Measurements from ENCODE around the gene FAR2. TPM values are rescaled to one million over a fixed set of nuclear protein-coding genes. Genes with fewer than 3 reads are reported as not detected.
A peak's percentile ranks its signal among the peaks of the same experiment; 100 is the strongest.

The FAR2 gene
- total and polyA plus RNA-seq, 2 experiments from 2014 or later = 18.7 to 22.6 TPM

DNA sequence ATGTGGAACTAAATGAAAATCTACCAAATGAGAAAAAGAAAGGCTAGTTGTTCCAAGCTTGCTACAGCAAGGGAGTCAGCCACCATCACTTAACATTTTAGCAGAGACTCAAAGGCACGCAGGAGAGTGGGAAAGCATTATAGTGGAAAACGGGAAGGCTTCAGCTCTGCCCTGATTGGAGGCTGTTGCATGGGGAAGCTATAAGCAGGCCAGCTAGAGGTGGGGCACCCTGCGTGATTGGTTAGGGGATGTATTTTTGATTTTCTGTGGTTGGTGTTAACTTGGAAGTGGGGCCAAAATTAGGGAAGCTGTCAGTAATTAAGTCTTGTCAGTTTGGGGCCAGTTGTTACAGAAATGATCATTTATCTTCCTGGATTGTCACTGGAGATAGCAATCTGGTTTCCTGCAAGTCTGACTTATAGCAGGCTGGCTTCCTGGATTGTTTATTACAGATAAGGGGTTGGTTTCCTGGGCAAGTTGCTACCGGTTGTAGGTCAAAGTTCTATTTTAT, 93.9 kb downstream of the FAR2 start:
- H3K27ac ChIP-seq (ENCODE audit: low read depth) = no peak overlapping the region
- no peak overlapping the region for H3K4me3 ChIP-seq
- DNase-seq (ENCODE audit: low spot score) (no peak), ATAC-seq (peak; percentile 81)
- no peaks in the 10 kb centered on the region for H4K20me1 ChIP-seq (replicated peaks; ENCODE audit: insufficient read depth)
- no peak overlapping the region for H2AFZ ChIP-seq
- H3F3A ChIP-seq (replicated peaks; ENCODE audit: low read depth) = no peaks in the 10 kb centered on the region
- Mint-ChIP-seq H3K36me3 (ENCODE audit: low read depth) (no peaks in the 10 kb centered on the region), H3K27me3 (ENCODE audit: insufficient read depth, low read depth, poor library complexity) (peaks cover 7% of the 10 kb centered on the region), H3K27ac (no peak overlapping the region), H3K4me3 (no peak overlapping the region), H3K9me3 (no peaks in the 10 kb centered on the region), H3K4me1 (peaks cover 37% of the 10 kb centered on the region)
- H3K9me2 ChIP-seq (ENCODE audit: insufficient read depth) = no peaks in the 10 kb centered on the region
- H3K27me3 ChIP-seq (ENCODE audit: insufficient read depth) = no peaks in the 10 kb centered on the region
- H3K4me1 ChIP-seq (ENCODE audit: insufficient read depth) = peaks cover 18% of the 10 kb centered on the region
- no peaks in the 10 kb centered on the region for H3K36me3 ChIP-seq (ENCODE audit: insufficient read depth)
- TF ChIP-seq, protein P1, sequence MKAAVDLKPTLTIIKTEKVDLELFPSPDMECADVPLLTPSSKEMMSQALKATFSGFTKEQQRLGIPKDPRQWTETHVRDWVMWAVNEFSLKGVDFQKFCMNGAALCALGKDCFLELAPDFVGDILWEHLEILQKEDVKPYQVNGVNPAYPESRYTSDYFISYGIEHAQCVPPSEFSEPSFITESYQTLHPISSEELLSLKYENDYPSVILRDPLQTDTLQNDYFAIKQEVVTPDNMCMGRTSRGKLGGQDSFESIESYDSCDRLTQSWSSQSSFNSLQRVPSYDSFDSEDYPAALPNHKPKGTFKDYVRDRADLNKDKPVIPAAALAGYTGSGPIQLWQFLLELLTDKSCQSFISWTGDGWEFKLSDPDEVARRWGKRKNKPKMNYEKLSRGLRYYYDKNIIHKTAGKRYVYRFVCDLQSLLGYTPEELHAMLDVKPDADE (IDR thresholded peaks at IDR 0.05) = no peak
- TF ChIP-seq, protein P2, sequence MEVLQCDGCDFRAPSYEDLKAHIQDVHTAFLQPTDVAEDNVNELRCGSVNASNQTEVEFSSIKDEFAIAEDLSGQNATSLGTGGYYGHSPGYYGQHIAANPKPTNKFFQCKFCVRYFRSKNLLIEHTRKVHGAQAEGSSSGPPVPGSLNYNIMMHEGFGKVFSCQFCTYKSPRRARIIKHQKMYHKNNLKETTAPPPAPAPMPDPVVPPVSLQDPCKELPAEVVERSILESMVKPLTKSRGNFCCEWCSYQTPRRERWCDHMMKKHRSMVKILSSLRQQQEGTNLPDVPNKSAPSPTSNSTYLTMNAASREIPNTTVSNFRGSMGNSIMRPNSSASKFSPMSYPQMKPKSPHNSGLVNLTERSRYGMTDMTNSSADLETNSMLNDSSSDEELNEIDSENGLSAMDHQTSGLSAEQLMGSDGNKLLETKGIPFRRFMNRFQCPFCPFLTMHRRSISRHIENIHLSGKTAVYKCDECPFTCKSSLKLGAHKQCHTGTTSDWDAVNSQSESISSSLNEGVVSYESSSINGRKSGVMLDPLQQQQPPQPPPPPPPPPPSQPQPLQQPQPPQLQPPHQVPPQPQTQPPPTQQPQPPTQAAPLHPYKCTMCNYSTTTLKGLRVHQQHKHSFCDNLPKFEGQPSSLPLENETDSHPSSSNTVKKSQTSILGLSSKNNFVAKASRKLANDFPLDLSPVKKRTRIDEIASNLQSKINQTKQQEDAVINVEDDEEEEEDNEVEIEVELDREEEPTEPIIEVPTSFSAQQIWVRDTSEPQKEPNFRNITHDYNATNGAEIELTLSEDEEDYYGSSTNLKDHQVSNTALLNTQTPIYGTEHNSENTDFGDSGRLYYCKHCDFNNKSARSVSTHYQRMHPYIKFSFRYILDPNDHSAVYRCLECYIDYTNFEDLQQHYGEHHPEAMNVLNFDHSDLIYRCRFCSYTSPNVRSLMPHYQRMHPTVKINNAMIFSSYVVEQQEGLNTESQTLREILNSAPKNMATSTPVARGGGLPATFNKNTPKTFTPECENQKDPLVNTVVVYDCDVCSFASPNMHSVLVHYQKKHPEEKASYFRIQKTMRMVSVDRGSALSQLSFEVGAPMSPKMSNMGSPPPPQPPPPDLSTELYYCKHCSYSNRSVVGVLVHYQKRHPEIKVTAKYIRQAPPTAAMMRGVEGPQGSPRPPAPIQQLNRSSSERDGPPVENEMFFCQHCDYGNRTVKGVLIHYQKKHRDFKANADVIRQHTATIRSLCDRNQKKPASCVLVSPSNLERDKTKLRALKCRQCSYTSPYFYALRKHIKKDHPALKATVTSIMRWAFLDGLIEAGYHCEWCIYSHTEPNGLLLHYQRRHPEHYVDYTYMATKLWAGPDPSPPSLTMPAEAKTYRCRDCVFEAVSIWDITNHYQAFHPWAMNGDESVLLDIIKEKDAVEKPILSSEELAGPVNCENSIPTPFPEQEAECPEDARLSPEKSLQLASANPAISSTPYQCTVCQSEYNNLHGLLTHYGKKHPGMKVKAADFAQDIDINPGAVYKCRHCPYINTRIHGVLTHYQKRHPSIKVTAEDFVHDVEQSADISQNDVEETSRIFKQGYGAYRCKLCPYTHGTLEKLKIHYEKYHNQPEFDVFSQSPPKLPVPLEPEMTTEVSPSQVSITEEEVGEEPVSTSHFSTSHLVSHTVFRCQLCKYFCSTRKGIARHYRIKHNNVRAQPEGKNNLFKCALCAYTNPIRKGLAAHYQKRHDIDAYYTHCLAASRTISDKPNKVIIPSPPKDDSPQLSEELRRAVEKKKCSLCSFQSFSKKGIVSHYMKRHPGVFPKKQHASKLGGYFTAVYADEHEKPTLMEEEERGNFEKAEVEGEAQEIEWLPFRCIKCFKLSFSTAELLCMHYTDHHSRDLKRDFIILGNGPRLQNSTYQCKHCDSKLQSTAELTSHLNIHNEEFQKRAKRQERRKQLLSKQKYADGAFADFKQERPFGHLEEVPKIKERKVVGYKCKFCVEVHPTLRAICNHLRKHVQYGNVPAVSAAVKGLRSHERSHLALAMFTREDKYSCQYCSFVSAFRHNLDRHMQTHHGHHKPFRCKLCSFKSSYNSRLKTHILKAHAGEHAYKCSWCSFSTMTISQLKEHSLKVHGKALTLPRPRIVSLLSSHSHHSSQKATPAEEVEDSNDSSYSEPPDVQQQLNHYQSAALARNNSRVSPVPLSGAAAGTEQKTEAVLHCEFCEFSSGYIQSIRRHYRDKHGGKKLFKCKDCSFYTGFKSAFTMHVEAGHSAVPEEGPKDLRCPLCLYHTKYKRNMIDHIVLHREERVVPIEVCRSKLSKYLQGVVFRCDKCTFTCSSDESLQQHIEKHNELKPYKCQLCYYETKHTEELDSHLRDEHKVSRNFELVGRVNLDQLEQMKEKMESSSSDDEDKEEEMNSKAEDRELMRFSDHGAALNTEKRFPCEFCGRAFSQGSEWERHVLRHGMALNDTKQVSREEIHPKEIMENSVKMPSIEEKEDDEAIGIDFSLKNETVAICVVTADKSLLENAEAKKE (CRISPR knock-in tag; IDR thresholded peaks at IDR 0.05) = no peak
- TF ChIP-seq, protein P3, sequence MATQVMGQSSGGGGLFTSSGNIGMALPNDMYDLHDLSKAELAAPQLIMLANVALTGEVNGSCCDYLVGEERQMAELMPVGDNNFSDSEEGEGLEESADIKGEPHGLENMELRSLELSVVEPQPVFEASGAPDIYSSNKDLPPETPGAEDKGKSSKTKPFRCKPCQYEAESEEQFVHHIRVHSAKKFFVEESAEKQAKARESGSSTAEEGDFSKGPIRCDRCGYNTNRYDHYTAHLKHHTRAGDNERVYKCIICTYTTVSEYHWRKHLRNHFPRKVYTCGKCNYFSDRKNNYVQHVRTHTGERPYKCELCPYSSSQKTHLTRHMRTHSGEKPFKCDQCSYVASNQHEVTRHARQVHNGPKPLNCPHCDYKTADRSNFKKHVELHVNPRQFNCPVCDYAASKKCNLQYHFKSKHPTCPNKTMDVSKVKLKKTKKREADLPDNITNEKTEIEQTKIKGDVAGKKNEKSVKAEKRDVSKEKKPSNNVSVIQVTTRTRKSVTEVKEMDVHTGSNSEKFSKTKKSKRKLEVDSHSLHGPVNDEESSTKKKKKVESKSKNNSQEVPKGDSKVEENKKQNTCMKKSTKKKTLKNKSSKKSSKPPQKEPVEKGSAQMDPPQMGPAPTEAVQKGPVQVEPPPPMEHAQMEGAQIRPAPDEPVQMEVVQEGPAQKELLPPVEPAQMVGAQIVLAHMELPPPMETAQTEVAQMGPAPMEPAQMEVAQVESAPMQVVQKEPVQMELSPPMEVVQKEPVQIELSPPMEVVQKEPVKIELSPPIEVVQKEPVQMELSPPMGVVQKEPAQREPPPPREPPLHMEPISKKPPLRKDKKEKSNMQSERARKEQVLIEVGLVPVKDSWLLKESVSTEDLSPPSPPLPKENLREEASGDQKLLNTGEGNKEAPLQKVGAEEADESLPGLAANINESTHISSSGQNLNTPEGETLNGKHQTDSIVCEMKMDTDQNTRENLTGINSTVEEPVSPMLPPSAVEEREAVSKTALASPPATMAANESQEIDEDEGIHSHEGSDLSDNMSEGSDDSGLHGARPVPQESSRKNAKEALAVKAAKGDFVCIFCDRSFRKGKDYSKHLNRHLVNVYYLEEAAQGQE (IDR thresholded peaks at IDR 0.05; ENCODE audit: unreplicated experiment) = no peak
- no peak for TF ChIP-seq EZH2phosphoT487 (IDR thresholded peaks at IDR 0.05; ENCODE audit: unreplicated experiment)
- no peak for TF ChIP-seq CREB1 (CRISPR knock-in tag; IDR thresholded peaks at IDR 0.05; ENCODE audit: low read depth)
- no peak for TF ChIP-seq POLR2AphosphoS5 (IDR thresholded peaks at IDR 0.05; ENCODE audit: low read depth)
- TF ChIP-seq ZNF114 (CRISPR knock-in tag; IDR thresholded peaks at IDR 0.05) = no peak
- TF ChIP-seq STAT1 (IDR thresholded peaks at IDR 0.05; ENCODE audit: unreplicated experiment) = no peak
- no peak for TF ChIP-seq EZH2 (IDR thresholded peaks at IDR 0.05; ENCODE audit: low read depth, unreplicated experiment)
- no peak for TF ChIP-seq NANOG (IDR thresholded peaks at IDR 0.05; ENCODE audit: borderline replicate concordance)
- no peak for TF ChIP-seq ZNF331 (CRISPR knock-in tag; IDR thresholded peaks at IDR 0.05; ENCODE audit: low read depth)
- TF ChIP-seq, protein P4, sequence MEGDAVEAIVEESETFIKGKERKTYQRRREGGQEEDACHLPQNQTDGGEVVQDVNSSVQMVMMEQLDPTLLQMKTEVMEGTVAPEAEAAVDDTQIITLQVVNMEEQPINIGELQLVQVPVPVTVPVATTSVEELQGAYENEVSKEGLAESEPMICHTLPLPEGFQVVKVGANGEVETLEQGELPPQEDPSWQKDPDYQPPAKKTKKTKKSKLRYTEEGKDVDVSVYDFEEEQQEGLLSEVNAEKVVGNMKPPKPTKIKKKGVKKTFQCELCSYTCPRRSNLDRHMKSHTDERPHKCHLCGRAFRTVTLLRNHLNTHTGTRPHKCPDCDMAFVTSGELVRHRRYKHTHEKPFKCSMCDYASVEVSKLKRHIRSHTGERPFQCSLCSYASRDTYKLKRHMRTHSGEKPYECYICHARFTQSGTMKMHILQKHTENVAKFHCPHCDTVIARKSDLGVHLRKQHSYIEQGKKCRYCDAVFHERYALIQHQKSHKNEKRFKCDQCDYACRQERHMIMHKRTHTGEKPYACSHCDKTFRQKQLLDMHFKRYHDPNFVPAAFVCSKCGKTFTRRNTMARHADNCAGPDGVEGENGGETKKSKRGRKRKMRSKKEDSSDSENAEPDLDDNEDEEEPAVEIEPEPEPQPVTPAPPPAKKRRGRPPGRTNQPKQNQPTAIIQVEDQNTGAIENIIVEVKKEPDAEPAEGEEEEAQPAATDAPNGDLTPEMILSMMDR (conservative IDR thresholded peaks at IDR 0.05; ENCODE audit: low read depth in 2 of 2) = no peak
- no peak for TF ChIP-seq JUNB (IDR thresholded peaks at IDR 0.05; ENCODE audit: unreplicated experiment)
- H3K79me2 ChIP-seq (replicated peaks; ENCODE audit: insufficient read depth) = no peaks in the 10 kb centered on the region
- H3K4me2 ChIP-seq = peak overlapping the region; percentile 29; the same call in 1 of the 2 replicates

Measured in GM23338 (cell line).